WTC11 (cell line): ENCODE data around the gene ATP2B2. TPM values are rescaled to one million over a fixed set of nuclear protein-coding genes. Genes with fewer than 3 reads are reported as not detected.

Experiments used
- ATAC-seq: fragments of 200-7000 bp; cut with Tn5 transposase; 2 replicates; pipeline ENCODE4 v1.10.0; 2021; ENCODE audit warnings: mild to moderate bottlenecking, moderate library complexity
- CTCF ChIA-PET: fragments of 300-600 bp; sonication (Branson Sonifier 250); formaldehyde crosslinking; loops from one replicate; lab custom pipeline; 2021; ENCODE audit warnings: antibody characterized with exemption; lab: Charles Lee
- POLR2A ChIA-PET: fragments of 350-600 bp; sonication (Branson Sonifier 250); formaldehyde crosslinking; loops from one replicate; lab custom pipeline; 2021; ENCODE audit warnings: antibody characterized with exemption; lab: Charles Lee
- DNase-seq: peaks from one replicate; pipeline ENCODE4 v3.0.0; 2021; ENCODE audit warnings: low spot score
- H3K27ac Mint-ChIP-seq: 2 replicates; pipeline ENCODE4 v1.8.0; 2021; ENCODE audit warnings: mixed read lengths
- H3K27me3 Mint-ChIP-seq: 2 replicates; pipeline ENCODE4 v1.8.0; 2021; ENCODE audit warnings: low read depth, mild to moderate bottlenecking, moderate library complexity, mixed read lengths
- H3K36me3 Mint-ChIP-seq: 2 replicates; pipeline ENCODE4 v1.8.0; 2021; ENCODE audit warnings: mixed read lengths
- H3K4me1 Mint-ChIP-seq: 2 replicates; pipeline ENCODE4 v1.8.0; 2022; ENCODE audit warnings: mixed read lengths
- H3K4me3 Mint-ChIP-seq: 2 replicates; pipeline ENCODE4 v1.8.0; 2021; ENCODE audit warnings: mild to moderate bottlenecking, moderate library complexity, mixed read lengths
- H3K9me3 Mint-ChIP-seq: 2 replicates; pipeline ENCODE4 v1.8.0; 2021; ENCODE audit warnings: mixed read lengths
- ARID4B ChIP-seq: sonication (generic); formaldehyde crosslinking; IDR thresholded peaks from 2 replicates; pipeline ENCODE4 v1.8.0; 2023; ENCODE audit warnings: missing genetic modification reagents, mild to moderate bottlenecking, borderline replicate concordance
- ATF2 ChIP-seq: sonication (generic); formaldehyde crosslinking; IDR thresholded peaks from 2 replicates; pipeline ENCODE4 v1.8.1; 2022; ENCODE audit warnings: low read depth, missing genetic modification reagents, borderline replicate concordance
- ATF6 ChIP-seq: sonication (generic); formaldehyde crosslinking; IDR thresholded peaks from 2 replicates; pipeline ENCODE4 v1.8.1; 2023; ENCODE audit warnings: mild to moderate bottlenecking, missing genetic modification reagents
- CDX4 ChIP-seq: fragments of 250-450 bp; sonication (Bioruptor Pico); IDR thresholded peaks from 2 replicates; pipeline ENCODE4 v1.9.0; 2021; ENCODE audit warnings: moderate library complexity, mild to moderate bottlenecking, inconsistent platforms, borderline replicate concordance
- CREM ChIP-seq: sonication (generic); formaldehyde crosslinking; IDR thresholded peaks from 2 replicates; pipeline ENCODE4 v1.8.1; 2022; ENCODE audit warnings: mild to moderate bottlenecking, missing genetic modification reagents, moderate library complexity
- FOXJ3 ChIP-seq: sonication (generic); formaldehyde crosslinking; IDR thresholded peaks from 2 replicates; pipeline ENCODE4 v1.9.0; 2021; ENCODE audit warnings: missing genetic modification reagents, mild to moderate bottlenecking, borderline replicate concordance
- GRHL2 ChIP-seq: fragments of 250-450 bp; sonication (Bioruptor Pico); IDR thresholded peaks from 2 replicates; pipeline ENCODE4 v1.8.0; 2022; ENCODE audit warnings: mild to moderate bottlenecking, moderate library complexity; ENCODE audit not compliant: insufficient replicate concordance, severe bottlenecking
- HMGA2 ChIP-seq: fragments of 250-450 bp; sonication (Bioruptor Pico); IDR thresholded peaks from 2 replicates; pipeline ENCODE4 v1.4.0; 2021; ENCODE audit warnings: mild to moderate bottlenecking, moderate library complexity
- JAZF1 ChIP-seq: fragments of 250-450 bp; sonication (Bioruptor Pico); IDR thresholded peaks from 2 replicates; pipeline ENCODE4 v1.9.0; 2021; ENCODE audit warnings: moderate library complexity, mild to moderate bottlenecking, inconsistent platforms
- MAX ChIP-seq: sonication (generic); formaldehyde crosslinking; IDR thresholded peaks from 2 replicates; pipeline ENCODE4 v1.8.0; 2022; ENCODE audit warnings: mild to moderate bottlenecking, missing genetic modification reagents
- RORB ChIP-seq: fragments of 250-450 bp; sonication (Bioruptor Pico); IDR thresholded peaks from 2 replicates; pipeline ENCODE4 v1.9.0; 2021; ENCODE audit warnings: mild to moderate bottlenecking
- SOX15 ChIP-seq: fragments of 250-450 bp; sonication (Bioruptor Pico); IDR thresholded peaks from 2 replicates; pipeline ENCODE4 v1.9.0; 2021; ENCODE audit warnings: mild to moderate bottlenecking
- SP1 ChIP-seq: sonication (generic); formaldehyde crosslinking; conservative IDR thresholded peaks from 2 replicates; pipeline ENCODE4 v1.8.1; 2022; ENCODE audit warnings: missing genetic modification reagents
- TCF7 ChIP-seq: sonication (generic); formaldehyde crosslinking; IDR thresholded peaks from 2 replicates; pipeline ENCODE4 v1.8.0; 2022; ENCODE audit warnings: mild to moderate bottlenecking, low read depth, missing genetic modification reagents, moderate library complexity
- TEAD1 ChIP-seq: sonication (generic); formaldehyde crosslinking; IDR thresholded peaks from 2 replicates; pipeline ENCODE4 v1.8.0; 2022; ENCODE audit warnings: mild to moderate bottlenecking, missing genetic modification reagents
- USF1 ChIP-seq: sonication (generic); formaldehyde crosslinking; IDR thresholded peaks from 2 replicates; pipeline ENCODE4 v1.8.0; 2022; ENCODE audit warnings: mild to moderate bottlenecking, missing genetic modification reagents
- ZBTB21 ChIP-seq: sonication (generic); formaldehyde crosslinking; IDR thresholded peaks from 2 replicates; pipeline ENCODE4 v1.8.1; 2023; ENCODE audit warnings: mild to moderate bottlenecking, missing genetic modification reagents, borderline replicate concordance
- ZBTB43 ChIP-seq: sonication (generic); formaldehyde crosslinking; IDR thresholded peaks from 2 replicates; pipeline ENCODE4 v1.8.1; 2023; ENCODE audit warnings: mild to moderate bottlenecking, missing genetic modification reagents
- ZNF263 ChIP-seq: sonication (generic); formaldehyde crosslinking; IDR thresholded peaks from 2 replicates; pipeline ENCODE4 v1.8.1; 2022; ENCODE audit warnings: low read depth, mild to moderate bottlenecking, moderate library complexity, missing genetic modification reagents
- ZNF281 ChIP-seq: sonication (generic); formaldehyde crosslinking; IDR thresholded peaks from 2 replicates; pipeline ENCODE4 v1.8.0; 2023; ENCODE audit warnings: mild to moderate bottlenecking, missing genetic modification reagents
- ZNF671 ChIP-seq: fragments of 250-450 bp; sonication (Bioruptor Pico); IDR thresholded peaks from 2 replicates; pipeline ENCODE4 v1.8.0; 2021; ENCODE audit warnings: mild to moderate bottlenecking
- total RNA-seq: library from RNA; stranded (reverse); gene quantifications from 3 replicates; pipeline ENCODE4 v1.2.3, GENCODE V29; 2021

Gene ATP2B2
- total RNA-seq, 1 experiment from 2014 or later = 0.48 TPM

GRCh38 chr3:10283638-10284037 is 221.7 kb downstream of the ATP2B2 start:
- CTCF ChIA-PET = interaction anchor here (1.9 kb wide), 1 partner anchor 20 kb away, joined by 8 read pairs; no protein-coding TSS in a partner anchor
- H3K4me3 Mint-ChIP-seq = no peak overlapping the region
- POLR2A ChIA-PET = no interaction called here
- ATAC-seq (no peak), DNase-seq (no peak)
- peaks cover 21% of the 10 kb centered on the region for H3K36me3 Mint-ChIP-seq
- no peak overlapping the region for H3K27ac Mint-ChIP-seq
- H3K9me3 Mint-ChIP-seq = no peaks in the 10 kb centered on the region
- H3K4me1 Mint-ChIP-seq = peaks cover 9% of the 10 kb centered on the region
- no peaks in the 10 kb centered on the region for H3K27me3 Mint-ChIP-seq
- no peak for TF ChIP-seq ZBTB21 (CRISPR knock-in tag)
- TF ChIP-seq SP1 (CRISPR knock-in tag) = no peak
- TF ChIP-seq MAX = no peak
- TF ChIP-seq ARID4B = no peak
- no peak for TF ChIP-seq ATF2 (CRISPR knock-in tag)
- TF ChIP-seq FOXJ3 (CRISPR knock-in tag) = no peak
- TF ChIP-seq CDX4 = no peak
- no peak for TF ChIP-seq ZBTB43 (CRISPR knock-in tag)
- no peak for TF ChIP-seq ZNF263 (CRISPR knock-in tag)
- no peak for TF ChIP-seq ATF6 (CRISPR knock-in tag)
- TF ChIP-seq RORB = no peak
- no peak for TF ChIP-seq CREM (CRISPR knock-in tag)
- no peak for TF ChIP-seq TCF7 (CRISPR knock-in tag)
- no peak for TF ChIP-seq TEAD1 (CRISPR knock-in tag)
- no peak for TF ChIP-seq ZNF671 (CRISPR knock-in tag)
- no peak for TF ChIP-seq HMGA2

- Mint-ChIP-seq H3K36me3 (peaks cover 29% of the 10 kb centered on the region), H3K27me3 (no peaks in the 10 kb centered on the region), H3K4me1 (peaks cover 5% of the 10 kb centered on the region), H3K9me3 (no peaks in the 10 kb centered on the region), H3K4me3 (no peak overlapping the region), H3K27ac (no peak overlapping the region)
- ATAC-seq (no peak), DNase-seq (no peak)
- CTCF ChIA-PET = interaction anchor here (0.6 kb wide), 1 partner anchor 28 kb away, joined by 4 read pairs; no protein-coding TSS in a partner anchor
- POLR2A ChIA-PET = no interaction called here
- no peak for TF ChIP-seq JAZF1 (CRISPR knock-in tag)
- no peak for TF ChIP-seq CREM (CRISPR knock-in tag)
- no peak for TF ChIP-seq ZNF281
- no peak for TF ChIP-seq GRHL2
- no peak for TF ChIP-seq ATF2 (CRISPR knock-in tag)
- no peak for TF ChIP-seq SOX15 (CRISPR knock-in tag)
- TF ChIP-seq USF1 (CRISPR knock-in tag) = no peak
Observed at GRCh38 chr3:10281951-10282350, 223.4 kb downstream of the ATP2B2 start.
